Measurements from ENCODE around the gene FLVCR2. TPM values are rescaled to one million over a fixed set of nuclear protein-coding genes. Genes with fewer than 3 reads are reported as not detected.

The FLVCR2 gene
- polyA plus RNA-seq, 1 of the 3 experiments (the other 2 are of a cell fraction) = 0.05 TPM

- H3K27ac ChIP-seq (ENCODE audit: low read depth in 2 of 2, low read length in 1 of 2) = no peak overlapping the region
- no peak overlapping the region for H3K4me2 ChIP-seq
- H3K36me3 ChIP-seq (replicated peaks in 1 of 2; ENCODE audit: control insufficient read depth in 1 of 2, insufficient read depth in 2 of 2, low read length in 1 of 2) = no peaks in the 10 kb centered on the region
- no peak overlapping the region for H3K9ac ChIP-seq
- no peak overlapping the region for H3K4me3 ChIP-seq (ENCODE audit: low read depth in 2 of 2, low read length in 1 of 2)
- H3K9me3 ChIP-seq = no peaks in the 10 kb centered on the region
- WGBS (ENCODE audit: low lambda C conversion rate) = 61% methylated on average over 9 of the region's 10 CpGs
- ChIA-PET CTCF (interaction anchor here (0.9 to 2.0 kb wide), 3 partner anchors 12 to 54 kb away, joined by 3 to 10 read pairs (median 4); no protein-coding TSS in a partner anchor), POLR2A (interaction anchor here (0.8 kb wide), 1 partner anchor 11 kb away, joined by 3 read pairs; no protein-coding TSS in a partner anchor)
- H3K79me2 ChIP-seq (ENCODE audit: insufficient read depth) = no peaks in the 10 kb centered on the region
- H2AFZ ChIP-seq (ENCODE audit: low read depth) = no peak overlapping the region
- no peaks in the 10 kb centered on the region for H3K4me1 ChIP-seq (ENCODE audit: control insufficient read depth in 1 of 2, insufficient read depth in 2 of 2, low read depth in 1 of 2, low read length in 1 of 2)
- no peaks in the 10 kb centered on the region for H3F3A ChIP-seq (replicated peaks; ENCODE audit: insufficient read depth)
- H4K20me1 ChIP-seq (ENCODE audit: insufficient read depth) = no peaks in the 10 kb centered on the region
- H3K27me3 ChIP-seq (ENCODE audit: insufficient read depth) = no peaks in the 10 kb centered on the region
- TF ChIP-seq ZBTB33 (IDR thresholded peaks at IDR 0.05; ENCODE audit: borderline replicate concordance, low read depth) (no peak), NRF1 (IDR thresholded peaks at IDR 0.05; ENCODE audit: low read depth, low read length) (no peak), FOXJ3 (CRISPR knock-in tag; IDR thresholded peaks at IDR 0.05) (no peak)
- no peak for DNase-seq
- H3K9me2 ChIP-seq = no peaks in the 10 kb centered on the region
Measured at GRCh38 chr14:75542588-75543091, 35.8 kb upstream of the FLVCR2 start.

DNA sequence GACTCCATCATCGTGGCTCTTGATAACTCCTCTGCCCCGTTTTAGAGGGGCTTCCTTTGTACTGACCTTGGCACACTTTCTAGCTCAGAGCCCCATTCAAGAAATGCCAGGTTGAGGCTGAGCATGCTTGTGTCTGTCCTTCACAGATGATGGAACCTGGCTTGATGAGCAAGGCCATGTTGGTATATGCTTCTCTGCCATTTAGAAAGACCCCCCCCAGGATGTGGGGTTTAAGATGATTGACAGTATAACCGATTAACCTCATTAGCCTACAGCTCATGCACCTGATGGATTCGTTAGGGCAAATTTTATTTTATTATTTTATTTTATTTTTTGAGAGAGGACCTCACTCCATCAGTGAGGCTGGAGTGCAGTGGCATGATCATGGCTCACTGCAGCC lies 35.2 kb upstream of the FLVCR2 start:
- DNase-seq = no peak
- H3F3A ChIP-seq (replicated peaks; ENCODE audit: insufficient read depth) = no peaks in the 10 kb centered on the region
- WGBS (ENCODE audit: low lambda C conversion rate) = 55% methylated on average over 4 of the region's 4 CpGs
- H3K27ac ChIP-seq (ENCODE audit: low read depth in 2 of 2, low read length in 1 of 2) = no peak overlapping the region
- H3K9ac ChIP-seq = no peak overlapping the region
- H4K20me1 ChIP-seq (ENCODE audit: insufficient read depth) = no peaks in the 10 kb centered on the region
- no peaks in the 10 kb centered on the region for H3K27me3 ChIP-seq (ENCODE audit: insufficient read depth)
- H3K9me2 ChIP-seq = no peaks in the 10 kb centered on the region
- H3K4me3 ChIP-seq (ENCODE audit: low read depth in 2 of 2, low read length in 1 of 2) = no peak overlapping the region
- no peaks in the 10 kb centered on the region for H3K9me3 ChIP-seq
- POLR2A ChIA-PET = interaction anchor here (0.8 kb wide), 1 partner anchor 11 kb away, joined by 3 read pairs; no protein-coding TSS in a partner anchor
- TF ChIP-seq TEAD4 (IDR thresholded peaks at IDR 0.05; ENCODE audit: borderline replicate concordance, insufficient read depth) (no peak), TCF12 (IDR thresholded peaks at IDR 0.05) (no peak), SMC3 (IDR thresholded peaks at IDR 0.05; ENCODE audit: low read depth, low read length) (no peak), RAD21 (IDR thresholded peaks at IDR 0.05; ENCODE audit: low read length) (no peak), NFIC (IDR thresholded peaks at IDR 0.05; ENCODE audit: borderline replicate concordance) (no peak), FOSL2 (IDR thresholded peaks at IDR 0.05; ENCODE audit: borderline replicate concordance, low read depth) (no peak), POLR2AphosphoS5 (IDR thresholded peaks at IDR 0.05; ENCODE audit: low read depth, low read length) (no peak), FOXJ3 (CRISPR knock-in tag; IDR thresholded peaks at IDR 0.05) (no peak)
- H3K36me3 ChIP-seq (replicated peaks in 1 of 2; ENCODE audit: control insufficient read depth in 1 of 2, insufficient read depth in 2 of 2, low read length in 1 of 2) = no peaks in the 10 kb centered on the region
- CTCF ChIA-PET = interaction anchor here (0.9 to 2.0 kb wide), 3 partner anchors 12 to 54 kb away, joined by 3 to 10 read pairs (median 4); no protein-coding TSS in a partner anchor
- H3K79me2 ChIP-seq (ENCODE audit: insufficient read depth) = no peaks in the 10 kb centered on the region
- no peak overlapping the region for H3K4me2 ChIP-seq
- H2AFZ ChIP-seq (ENCODE audit: low read depth) = no peak overlapping the region
- no peaks in the 10 kb centered on the region for H3K4me1 ChIP-seq (ENCODE audit: control insufficient read depth in 1 of 2, insufficient read depth in 2 of 2, low read depth in 1 of 2, low read length in 1 of 2)

DNA sequence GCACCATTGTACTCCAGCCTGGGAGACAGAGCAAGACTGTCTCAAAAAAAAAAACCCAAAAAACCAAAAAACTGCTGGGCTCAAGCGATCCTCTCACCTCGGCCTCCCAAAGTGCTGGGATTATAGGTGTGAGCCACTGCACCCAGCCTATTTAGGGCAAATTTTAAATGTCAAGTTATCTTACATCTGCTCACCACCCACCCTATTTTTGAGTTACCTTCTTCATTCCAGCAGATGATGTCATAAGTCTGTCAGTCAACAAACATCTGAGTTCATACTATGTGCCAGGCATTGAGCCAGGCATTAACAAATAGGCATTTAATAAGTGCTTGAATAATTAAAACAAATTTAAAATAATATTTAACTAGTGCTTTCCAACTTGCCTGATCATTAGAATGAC lies 34.6 kb upstream of the FLVCR2 start:
- Histone ChIP-seq H3F3A (replicated peaks; ENCODE audit: insufficient read depth) (no peaks in the 10 kb centered on the region), H3K79me2 (ENCODE audit: insufficient read depth) (no peaks in the 10 kb centered on the region), H4K20me1 (ENCODE audit: insufficient read depth) (no peaks in the 10 kb centered on the region), H3K9ac (no peak overlapping the region), H3K27me3 (ENCODE audit: insufficient read depth) (no peaks in the 10 kb centered on the region), H3K9me2 (no peaks in the 10 kb centered on the region), H3K9me3 (no peaks in the 10 kb centered on the region), H3K27ac (ENCODE audit: low read depth in 2 of 2, low read length in 1 of 2) (no peak overlapping the region), H3K4me1 (ENCODE audit: control insufficient read depth in 1 of 2, insufficient read depth in 2 of 2, low read depth in 1 of 2, low read length in 1 of 2) (no peaks in the 10 kb centered on the region), H2AFZ (ENCODE audit: low read depth) (no peak overlapping the region), H3K36me3 (replicated peaks in 1 of 2; ENCODE audit: control insufficient read depth in 1 of 2, insufficient read depth in 2 of 2, low read length in 1 of 2) (no peaks in the 10 kb centered on the region), H3K4me2 (no peak overlapping the region), H3K4me3 (ENCODE audit: low read depth in 2 of 2, low read length in 1 of 2) (no peak overlapping the region)
- no peak for DNase-seq
- POLR2A ChIA-PET = no interaction called here
- 80% methylated on average over 2 of the region's 2 CpGs for WGBS (ENCODE audit: low lambda C conversion rate)
- CTCF ChIA-PET = interaction anchor here (1.8 to 2.0 kb wide), 2 partner anchors 13 to 17 kb away, joined by 4 to 10 read pairs; no protein-coding TSS in a partner anchor
- TF ChIP-seq ELF1 (IDR thresholded peaks at IDR 0.05) = no peak
- no peak for TF ChIP-seq ZBTB33 (IDR thresholded peaks at IDR 0.05; ENCODE audit: borderline replicate concordance, low read depth)
- no peak for TF ChIP-seq RFX5 (IDR thresholded peaks at IDR 0.05; ENCODE audit: low read length)
- TF ChIP-seq JUND (IDR thresholded peaks at IDR 0.05) = no peak
- no peak for TF ChIP-seq USF1 (IDR thresholded peaks at IDR 0.05; ENCODE audit: borderline replicate concordance, low read depth)
- no peak for TF ChIP-seq TAF1 (IDR thresholded peaks at IDR 0.05; ENCODE audit: borderline replicate concordance, low read depth, low read length)
- TF ChIP-seq YY1 (IDR thresholded peaks at IDR 0.05; ENCODE audit: low read depth) = no peak
- no peak for TF ChIP-seq MXI1 (IDR thresholded peaks at IDR 0.05; ENCODE audit: low read depth, low read length)
- TF ChIP-seq, protein P1, sequence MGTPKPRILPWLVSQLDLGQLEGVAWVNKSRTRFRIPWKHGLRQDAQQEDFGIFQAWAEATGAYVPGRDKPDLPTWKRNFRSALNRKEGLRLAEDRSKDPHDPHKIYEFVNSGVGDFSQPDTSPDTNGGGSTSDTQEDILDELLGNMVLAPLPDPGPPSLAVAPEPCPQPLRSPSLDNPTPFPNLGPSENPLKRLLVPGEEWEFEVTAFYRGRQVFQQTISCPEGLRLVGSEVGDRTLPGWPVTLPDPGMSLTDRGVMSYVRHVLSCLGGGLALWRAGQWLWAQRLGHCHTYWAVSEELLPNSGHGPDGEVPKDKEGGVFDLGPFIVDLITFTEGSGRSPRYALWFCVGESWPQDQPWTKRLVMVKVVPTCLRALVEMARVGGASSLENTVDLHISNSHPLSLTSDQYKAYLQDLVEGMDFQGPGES (IDR thresholded peaks at IDR 0.05; ENCODE audit: low read depth, low read length) = no peak

All from SK-N-SH (cell line).